Sigmoid colon (tissue), 4 donors: ENCODE results near the gene ADK.

ENCODE experiments used
- EP300 ChIP-seq, 4 donors: sonication (generic); formaldehyde crosslinking; IDR thresholded peaks; one replicate each; pipeline ENCODE4 v1.6.1; 2017; ENCODE audit warnings: antibody characterized with exemption in 4 of 4
- POLR2A ChIP-seq, 2 donors: fragments of 450-650 bp; IDR thresholded peaks; one replicate each; pipeline ENCODE4 v1.6.1; 2016; ENCODE audit warnings: antibody characterized with exemption in 2 of 2, mild to moderate bottlenecking in 2 of 2, moderate library complexity in 2 of 2
- POLR2AphosphoS5 ChIP-seq, 4 donors: sonication (generic); formaldehyde crosslinking; IDR thresholded peaks; one replicate each; pipeline ENCODE4 v1.6.1; 2017; ENCODE audit warnings: antibody characterized with exemption in 4 of 4
- TF ChIP-seq, protein P1 (sequence below), 4 experiments: fragments of 450-650 bp in 3 of 4; fragments of 200-600 bp in 1 of 4; IDR thresholded peaks; one replicate each; pipeline ENCODE4 v1.5.1; 2016 to 2019; ENCODE audit warnings: antibody characterized with exemption in 4 of 4, mild to moderate bottlenecking in 3 of 4, moderate library complexity in 2 of 4

DNA sequence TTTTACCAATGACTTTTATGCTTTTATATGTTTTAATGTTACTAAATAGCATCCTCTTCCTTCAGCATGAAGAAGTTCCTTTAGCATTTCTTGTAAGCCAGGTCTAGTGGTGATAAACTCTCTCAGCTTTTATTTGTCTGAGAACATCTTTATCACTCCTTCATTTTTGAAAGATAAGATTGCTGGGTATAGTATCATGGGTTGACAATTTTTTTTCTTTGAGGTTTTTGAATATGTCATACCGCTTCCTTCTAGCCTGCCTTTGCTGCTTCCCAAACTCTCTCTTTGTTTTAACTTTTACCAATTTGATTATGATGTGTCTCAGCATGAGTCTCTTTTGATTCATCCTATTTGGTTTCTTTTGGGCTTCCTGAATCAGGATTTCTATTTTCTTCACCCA, 567.2 kb downstream of the ADK start:
- TF ChIP-seq POLR2AphosphoS5 (IDR thresholded peaks at IDR 0.05) (no peak), POLR2A (IDR thresholded peaks at IDR 0.05) (no peak), EP300 (IDR thresholded peaks at IDR 0.05) (no peak)
- TF ChIP-seq, protein P1, sequence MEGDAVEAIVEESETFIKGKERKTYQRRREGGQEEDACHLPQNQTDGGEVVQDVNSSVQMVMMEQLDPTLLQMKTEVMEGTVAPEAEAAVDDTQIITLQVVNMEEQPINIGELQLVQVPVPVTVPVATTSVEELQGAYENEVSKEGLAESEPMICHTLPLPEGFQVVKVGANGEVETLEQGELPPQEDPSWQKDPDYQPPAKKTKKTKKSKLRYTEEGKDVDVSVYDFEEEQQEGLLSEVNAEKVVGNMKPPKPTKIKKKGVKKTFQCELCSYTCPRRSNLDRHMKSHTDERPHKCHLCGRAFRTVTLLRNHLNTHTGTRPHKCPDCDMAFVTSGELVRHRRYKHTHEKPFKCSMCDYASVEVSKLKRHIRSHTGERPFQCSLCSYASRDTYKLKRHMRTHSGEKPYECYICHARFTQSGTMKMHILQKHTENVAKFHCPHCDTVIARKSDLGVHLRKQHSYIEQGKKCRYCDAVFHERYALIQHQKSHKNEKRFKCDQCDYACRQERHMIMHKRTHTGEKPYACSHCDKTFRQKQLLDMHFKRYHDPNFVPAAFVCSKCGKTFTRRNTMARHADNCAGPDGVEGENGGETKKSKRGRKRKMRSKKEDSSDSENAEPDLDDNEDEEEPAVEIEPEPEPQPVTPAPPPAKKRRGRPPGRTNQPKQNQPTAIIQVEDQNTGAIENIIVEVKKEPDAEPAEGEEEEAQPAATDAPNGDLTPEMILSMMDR (IDR thresholded peaks at IDR 0.05), result no peak
